HEK293 (cell line): ENCODE measurements around the gene ERGIC1.

Source experiments
- GLI2 ChIP-seq: fragments of 450-650 bp; formaldehyde crosslinking; IDR thresholded peaks from 2 replicates; pipeline ENCODE4; 2017; ENCODE audit warnings: missing biosample characterization, missing genetic modification characterization, low read depth, borderline replicate concordance
- GLIS1 ChIP-seq: fragments of 450-650 bp; formaldehyde crosslinking; IDR thresholded peaks from 2 replicates; pipeline ENCODE4 v1.5.1; 2016; ENCODE audit warnings: missing biosample characterization, missing genetic modification characterization
- HOXA7 ChIP-seq: sonication (generic); formaldehyde crosslinking; IDR thresholded peaks from 2 replicates; pipeline ENCODE4 v1.8.1; 2022; ENCODE audit warnings: missing genetic modification reagents, borderline replicate concordance
- IKZF3 ChIP-seq: fragments of 450-650 bp; IDR thresholded peaks from 2 replicates; pipeline ENCODE4 v1.5.0; 2018; ENCODE audit warnings: missing biosample characterization, mild to moderate bottlenecking, missing genetic modification characterization, moderate library complexity
- MYNN ChIP-seq: fragments of 450-650 bp; formaldehyde crosslinking; IDR thresholded peaks from 2 replicates; pipeline ENCODE4 v1.5.1; 2016; ENCODE audit warnings: missing biosample characterization, missing genetic modification characterization, borderline replicate concordance
- PRDM10 ChIP-seq: fragments of 450-650 bp; formaldehyde crosslinking; IDR thresholded peaks from 2 replicates; pipeline ENCODE4 v1.5.1; 2016; ENCODE audit warnings: missing biosample characterization, missing genetic modification characterization
- PRDM6 ChIP-seq: fragments of 450-650 bp; formaldehyde crosslinking; IDR thresholded peaks from 2 replicates; pipeline ENCODE4 v1.5.1; 2017; ENCODE audit warnings: missing biosample characterization, missing genetic modification characterization
- RBAK ChIP-seq: fragments of 450-650 bp; formaldehyde crosslinking; IDR thresholded peaks from 2 replicates; pipeline ENCODE4 v1.5.1; 2016; ENCODE audit warnings: missing biosample characterization, missing genetic modification characterization
- REPIN1 ChIP-seq: fragments of 450-650 bp; formaldehyde crosslinking; IDR thresholded peaks from 2 replicates; pipeline ENCODE4 v1.5.1; 2017; ENCODE audit warnings: missing biosample characterization, missing genetic modification characterization, low read depth
- YY1 ChIP-seq: fragments of 450-650 bp; formaldehyde crosslinking; IDR thresholded peaks from 2 replicates; pipeline ENCODE4 v1.5.1; 2018; ENCODE audit warnings: missing biosample characterization, missing genetic modification characterization
- YY2 ChIP-seq: fragments of 450-650 bp; formaldehyde crosslinking; IDR thresholded peaks from 2 replicates; pipeline ENCODE4 v1.5.1; 2016; ENCODE audit warnings: missing biosample characterization, missing genetic modification characterization
- ZBTB10 ChIP-seq: fragments of 450-650 bp; formaldehyde crosslinking; IDR thresholded peaks from 2 replicates; pipeline ENCODE4 v1.5.1; 2016; ENCODE audit warnings: missing biosample characterization, missing genetic modification characterization
- ZBTB8A ChIP-seq: fragments of 450-650 bp; formaldehyde crosslinking; IDR thresholded peaks from 2 replicates; pipeline ENCODE4 v1.5.1; 2016; ENCODE audit warnings: missing biosample characterization, missing genetic modification characterization
- ZIC2 ChIP-seq: fragments of 450-650 bp; formaldehyde crosslinking; IDR thresholded peaks from 2 replicates; pipeline ENCODE4 v1.5.1; 2016; ENCODE audit warnings: missing biosample characterization, missing genetic modification characterization
- ZNF112 ChIP-seq: fragments of 450-650 bp; formaldehyde crosslinking; IDR thresholded peaks from 2 replicates; pipeline ENCODE4 v1.5.0; 2017; ENCODE audit warnings: missing biosample characterization, missing genetic modification characterization
- ZNF138 ChIP-seq: fragments of 450-650 bp; formaldehyde crosslinking; IDR thresholded peaks from 2 replicates; pipeline ENCODE4 v1.5.1; 2016; ENCODE audit warnings: missing biosample characterization, missing genetic modification characterization, borderline replicate concordance
- ZNF280C ChIP-seq: fragments of 450-650 bp; formaldehyde crosslinking; IDR thresholded peaks from 2 replicates; pipeline ENCODE4 v1.5.1; 2016; ENCODE audit warnings: missing biosample characterization, missing genetic modification characterization
- ZNF292 ChIP-seq: fragments of 450-650 bp; formaldehyde crosslinking; IDR thresholded peaks from 2 replicates; pipeline ENCODE4 v1.5.1; 2016; ENCODE audit warnings: low read depth, missing biosample characterization, missing genetic modification characterization, borderline replicate concordance
- ZNF335 ChIP-seq: fragments of 450-650 bp; formaldehyde crosslinking; conservative IDR thresholded peaks from 2 replicates; pipeline ENCODE4 v1.5.1; 2016; ENCODE audit warnings: missing biosample characterization, missing genetic modification characterization
- ZNF341 ChIP-seq: fragments of 450-650 bp; formaldehyde crosslinking; IDR thresholded peaks from 2 replicates; pipeline ENCODE4; 2016; ENCODE audit warnings: low read depth, missing biosample characterization, missing genetic modification characterization
- ZNF350 ChIP-seq: fragments of 450-650 bp; formaldehyde crosslinking; IDR thresholded peaks from 2 replicates; pipeline ENCODE4 v1.5.0; 2017; ENCODE audit warnings: missing biosample characterization, mild to moderate bottlenecking, missing genetic modification characterization
- ZNF37A ChIP-seq: fragments of 450-650 bp; IDR thresholded peaks from 2 replicates; pipeline ENCODE4 v1.5.1; 2018; ENCODE audit warnings: missing biosample characterization, missing genetic modification characterization
- ZNF416 ChIP-seq: fragments of 450-650 bp; formaldehyde crosslinking; IDR thresholded peaks from 2 replicates; pipeline ENCODE4 v1.5.1; 2016; ENCODE audit warnings: missing biosample characterization, missing genetic modification characterization
- ZNF449 ChIP-seq: fragments of 450-650 bp; formaldehyde crosslinking; IDR thresholded peaks from 2 replicates; pipeline ENCODE4 v1.5.1; 2017; ENCODE audit warnings: missing biosample characterization, mild to moderate bottlenecking, missing genetic modification characterization, moderate library complexity
- ZNF585B ChIP-seq: fragments of 450-650 bp; formaldehyde crosslinking; IDR thresholded peaks from 2 replicates; pipeline ENCODE4 v1.5.1; 2016; ENCODE audit warnings: missing biosample characterization, missing genetic modification characterization
- ZNF596 ChIP-seq: fragments of 450-650 bp; IDR thresholded peaks from 2 replicates; pipeline ENCODE4 v1.5.0; 2018; ENCODE audit warnings: missing biosample characterization, mild to moderate bottlenecking, missing genetic modification characterization, moderate library complexity
- ZNF610 ChIP-seq: fragments of 450-650 bp; formaldehyde crosslinking; IDR thresholded peaks from 2 replicates; pipeline ENCODE4 v1.5.1; 2016; ENCODE audit warnings: missing biosample characterization, missing genetic modification characterization, borderline replicate concordance
- ZNF658 ChIP-seq: fragments of 450-650 bp; formaldehyde crosslinking; IDR thresholded peaks from 2 replicates; pipeline ENCODE4; 2016; ENCODE audit warnings: missing biosample characterization, missing genetic modification characterization
- ZSCAN30 ChIP-seq: fragments of 450-650 bp; IDR thresholded peaks from 2 replicates; pipeline ENCODE4 v1.5.1; 2018; ENCODE audit warnings: missing biosample characterization, mild to moderate bottlenecking, missing genetic modification characterization, moderate library complexity

The ERGIC1 gene

GRCh38 chr5:172932313-172933017 is 98.4 kb downstream of the ERGIC1 start (continued):
- no peak for TF ChIP-seq MYNN (tag by site-specific recombination)
- TF ChIP-seq ZNF280C (tag by site-specific recombination) = no peak
- no peak for TF ChIP-seq ZNF341 (tag by site-specific recombination)
- TF ChIP-seq YY2 (tag by site-specific recombination) = no peak
- TF ChIP-seq GLIS1 (tag by site-specific recombination) = peak; percentile 60
- no peak for TF ChIP-seq GLI2
- TF ChIP-seq ZNF138 (tag by site-specific recombination) = no peak
- no peak for TF ChIP-seq ZNF37A
- TF ChIP-seq ZIC2 (tag by site-specific recombination) = peak; percentile 55
- no peak for TF ChIP-seq ZNF658 (tag by site-specific recombination)
- no peak for TF ChIP-seq PRDM10 (tag by site-specific recombination)
- TF ChIP-seq ZNF596 = no peak
- no peak for TF ChIP-seq ZNF335
- no peak for TF ChIP-seq ZNF350 (tag by site-specific recombination)
- TF ChIP-seq HOXA7 = no peak
- TF ChIP-seq PRDM6 (tag by site-specific recombination) = no peak
- TF ChIP-seq ZNF416 (tag by site-specific recombination) = no peak
- TF ChIP-seq RBAK (tag by site-specific recombination) = no peak
- TF ChIP-seq ZBTB8A (tag by site-specific recombination) = no peak
- peak; percentile 94 for TF ChIP-seq ZNF449 (tag by site-specific recombination)
- TF ChIP-seq ZNF610 (tag by site-specific recombination) = no peak
- no peak for TF ChIP-seq REPIN1 (tag by site-specific recombination)
- TF ChIP-seq ZBTB10 = no peak
- TF ChIP-seq ZNF112 (tag by site-specific recombination) = no peak
- peak; percentile 62 for TF ChIP-seq ZSCAN30 (tag by site-specific recombination)
- TF ChIP-seq ZNF292 = no peak
- no peak for TF ChIP-seq ZNF585B
- no peak for TF ChIP-seq YY1 (tag by site-specific recombination)
- TF ChIP-seq IKZF3 (tag by site-specific recombination) = no peak
